T-helper 17 cell (primary cell): Measurements from ENCODE around the gene EIF6. TPM values are rescaled to one million over a fixed set of nuclear protein-coding genes. Genes with fewer than 3 reads are reported as not detected.

ENCODE experiments used
- ATAC-seq: fragments of 150-1000 bp; cut with Tn5 transposase; 2 replicates; pipeline ENCODE4 v1.10.0; 2021; ENCODE audit warnings: mild to moderate bottlenecking, moderate library complexity
- DNase-seq, 3 donors: peaks; one replicate each; pipeline versions ENCODE4 v3.0.0 to v3.0.0-alpha.2; 2020 to 2021
- H3K9me3 ChIP-seq: one replicate; pipeline ENCODE4 v1.7.0; 2013; ENCODE audit warnings: low read length, mild to moderate bottlenecking; ENCODE audit not compliant: control insufficient read depth, poor library complexity, severe bottlenecking
- H3K27ac Mint-ChIP-seq: one replicate; pipeline ENCODE4 v1.8.0; 2022; ENCODE audit warnings: mild to moderate bottlenecking, moderate library complexity, mixed read lengths
- H3K27me3 Mint-ChIP-seq: one replicate; pipeline ENCODE4 v1.8.0; 2022; ENCODE audit warnings: mixed read lengths
- H3K36me3 Mint-ChIP-seq: one replicate; pipeline ENCODE4 v1.8.0; 2022; ENCODE audit warnings: low read depth, mixed read lengths
- H3K4me1 Mint-ChIP-seq: one replicate; pipeline ENCODE4 v1.8.0; 2022; ENCODE audit warnings: mild to moderate bottlenecking, mixed read lengths
- H3K4me3 Mint-ChIP-seq: one replicate; pipeline ENCODE4 v1.8.0; 2022; ENCODE audit warnings: mild to moderate bottlenecking, moderate library complexity, mixed read lengths
- total RNA-seq, 4 donors: library from RNA in 2 of 4; stranded (reverse) in 2 of 4; gene quantifications; one replicate each; pipeline ENCODE4 v1.2.3 and lab custom pipeline; 2022 to 2026

Gene EIF6
- total RNA-seq, 2 donors from 2014 or later: 39.4 to 43.6 TPM

DNA sequence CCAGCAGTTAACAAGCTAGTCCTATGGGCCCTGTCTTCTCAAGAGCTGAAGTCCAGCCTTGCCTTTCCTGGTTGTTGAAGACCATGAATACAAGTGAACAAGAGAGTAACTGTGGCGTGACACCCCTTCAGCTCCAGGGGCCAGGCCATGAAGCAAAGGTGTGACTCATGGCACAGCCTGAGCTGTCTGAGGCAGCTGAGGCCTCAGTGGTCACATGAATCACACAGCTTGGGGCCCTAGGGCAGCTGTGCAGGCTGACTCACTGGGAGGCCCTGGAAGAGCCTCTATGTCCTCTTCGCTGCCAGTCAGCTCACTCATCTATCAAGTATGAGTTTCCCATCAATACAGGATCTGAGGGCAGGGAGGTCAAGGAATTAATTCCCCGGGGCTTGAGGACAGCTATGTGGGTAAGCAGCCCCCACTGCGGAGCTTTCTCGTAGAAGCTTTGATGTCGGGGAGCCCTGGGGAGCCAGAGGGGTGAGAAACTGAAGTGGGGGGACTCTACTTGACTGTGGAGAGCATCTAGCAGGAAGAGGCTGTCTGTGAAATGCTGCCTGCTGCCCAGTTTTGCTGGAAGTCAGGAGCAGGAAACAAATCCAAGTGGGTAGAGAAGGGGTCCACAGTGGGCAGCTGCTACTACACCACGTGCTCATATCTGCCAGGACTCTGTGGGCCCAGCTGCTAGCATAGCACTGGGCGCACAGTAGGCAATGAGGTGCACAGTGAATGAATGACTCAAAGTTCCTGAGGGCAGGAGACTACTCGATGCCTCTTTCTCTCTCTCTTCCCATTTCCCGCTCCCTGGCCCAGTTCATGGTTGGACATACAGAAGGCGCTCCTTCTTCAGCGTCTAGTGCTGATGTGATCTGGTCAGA, 21.3 kb upstream of the EIF6 start:
- no peak overlapping the region for H3K27ac Mint-ChIP-seq
- H3K9me3 ChIP-seq: no peaks in the 10 kb centered on the region
- H3K4me3 Mint-ChIP-seq: no peak overlapping the region
- ATAC-seq (no peak), DNase-seq (no peak)
- H3K4me1 Mint-ChIP-seq: peaks cover 7% of the 10 kb centered on the region
- no peaks in the 10 kb centered on the region for H3K27me3 Mint-ChIP-seq
- H3K36me3 Mint-ChIP-seq: no peaks in the 10 kb centered on the region

DNA sequence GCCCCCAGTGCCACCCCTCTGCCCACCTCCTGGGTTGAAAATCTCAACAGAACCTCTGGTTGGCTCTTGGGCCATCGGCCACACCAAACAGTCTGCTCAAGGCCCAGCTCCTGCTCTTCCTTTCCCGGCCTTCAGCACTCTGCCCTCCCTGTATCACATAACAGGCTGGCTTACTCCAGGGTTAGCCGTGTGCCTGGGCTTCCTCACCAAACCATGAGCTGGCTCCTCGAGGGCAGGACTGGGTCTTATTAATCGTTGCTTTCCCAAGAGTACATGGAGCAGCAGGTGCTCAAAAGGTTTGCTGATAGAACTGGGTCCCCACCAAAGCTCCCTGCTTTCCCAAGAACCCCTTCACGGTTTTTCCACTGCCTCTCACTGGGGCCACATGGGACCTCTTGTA, 20.4 kb upstream of the EIF6 start:
- Mint-ChIP-seq H3K27me3 (no peaks in the 10 kb centered on the region), H3K36me3 (no peaks in the 10 kb centered on the region), H3K27ac (no peak overlapping the region), H3K4me1 (peaks cover 7% of the 10 kb centered on the region), H3K4me3 (no peak overlapping the region)
- ATAC-seq (no peak), DNase-seq (no peak)
- H3K9me3 ChIP-seq: no peaks in the 10 kb centered on the region

GRCh38 chr20:35303735-35304491, 19.3 kb upstream of the EIF6 start:
- Mint-ChIP-seq H3K27me3 (no peaks in the 10 kb centered on the region), H3K27ac (peak overlapping the region; percentile 80), H3K4me1 (peaks cover 10% of the 10 kb centered on the region), H3K36me3 (no peaks in the 10 kb centered on the region), H3K4me3 (no peak overlapping the region)
- ATAC-seq (peak; percentile 95), DNase-seq (peak; percentile 58 to 74 (median 64))
- H3K9me3 ChIP-seq: no peaks in the 10 kb centered on the region

DNA sequence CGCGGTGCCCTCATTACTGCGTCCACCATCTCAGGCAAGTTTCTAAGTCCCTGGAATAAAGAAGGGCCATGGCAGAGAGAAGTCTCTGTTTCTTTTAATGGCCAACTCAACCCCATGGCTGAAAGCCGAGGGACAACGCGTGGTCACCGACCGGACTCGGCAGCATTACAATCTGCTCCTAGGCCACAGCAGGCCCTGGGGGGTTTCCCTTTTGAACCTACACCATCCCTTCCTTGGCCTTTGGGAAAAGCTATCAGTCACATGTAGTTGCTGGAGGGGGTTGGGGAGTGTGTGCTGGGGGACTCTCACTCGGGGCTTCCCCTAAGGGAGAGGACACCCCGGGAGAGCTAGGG, 18.8 kb upstream of the EIF6 start:
- no peaks in the 10 kb centered on the region for H3K27me3 Mint-ChIP-seq
- ATAC-seq (no peak), DNase-seq (no peak)
- peaks cover 10% of the 10 kb centered on the region for H3K4me1 Mint-ChIP-seq
- H3K9me3 ChIP-seq: no peaks in the 10 kb centered on the region
- H3K4me3 Mint-ChIP-seq: no peak overlapping the region
- no peaks in the 10 kb centered on the region for H3K36me3 Mint-ChIP-seq
- peak overlapping the region; percentile 80 for H3K27ac Mint-ChIP-seq

- H3K36me3 Mint-ChIP-seq: no peaks in the 10 kb centered on the region
- DNase-seq: no peak
- H3K27ac Mint-ChIP-seq: no peak overlapping the region
- no peak overlapping the region for H3K4me3 Mint-ChIP-seq
- H3K9me3 ChIP-seq: no peaks in the 10 kb centered on the region
- H3K4me1 Mint-ChIP-seq: peaks cover 10% of the 10 kb centered on the region
- no peak for ATAC-seq
- H3K27me3 Mint-ChIP-seq: no peaks in the 10 kb centered on the region
Measured at GRCh38 chr20:35302421-35303335, 18.1 kb upstream of the EIF6 start.

GRCh38 chr20:35301426-35301825, 16.9 kb upstream of the EIF6 start:
- H3K9me3 ChIP-seq: no peaks in the 10 kb centered on the region
- no peaks in the 10 kb centered on the region for H3K36me3 Mint-ChIP-seq
- H3K27me3 Mint-ChIP-seq: peaks cover under 1% of the 10 kb centered on the region
- no peak for DNase-seq
- peak overlapping the region; percentile 45 for H3K27ac Mint-ChIP-seq
- no peak overlapping the region for H3K4me3 Mint-ChIP-seq
- ATAC-seq: no peak
- peaks cover 8% of the 10 kb centered on the region for H3K4me1 Mint-ChIP-seq

DNA sequence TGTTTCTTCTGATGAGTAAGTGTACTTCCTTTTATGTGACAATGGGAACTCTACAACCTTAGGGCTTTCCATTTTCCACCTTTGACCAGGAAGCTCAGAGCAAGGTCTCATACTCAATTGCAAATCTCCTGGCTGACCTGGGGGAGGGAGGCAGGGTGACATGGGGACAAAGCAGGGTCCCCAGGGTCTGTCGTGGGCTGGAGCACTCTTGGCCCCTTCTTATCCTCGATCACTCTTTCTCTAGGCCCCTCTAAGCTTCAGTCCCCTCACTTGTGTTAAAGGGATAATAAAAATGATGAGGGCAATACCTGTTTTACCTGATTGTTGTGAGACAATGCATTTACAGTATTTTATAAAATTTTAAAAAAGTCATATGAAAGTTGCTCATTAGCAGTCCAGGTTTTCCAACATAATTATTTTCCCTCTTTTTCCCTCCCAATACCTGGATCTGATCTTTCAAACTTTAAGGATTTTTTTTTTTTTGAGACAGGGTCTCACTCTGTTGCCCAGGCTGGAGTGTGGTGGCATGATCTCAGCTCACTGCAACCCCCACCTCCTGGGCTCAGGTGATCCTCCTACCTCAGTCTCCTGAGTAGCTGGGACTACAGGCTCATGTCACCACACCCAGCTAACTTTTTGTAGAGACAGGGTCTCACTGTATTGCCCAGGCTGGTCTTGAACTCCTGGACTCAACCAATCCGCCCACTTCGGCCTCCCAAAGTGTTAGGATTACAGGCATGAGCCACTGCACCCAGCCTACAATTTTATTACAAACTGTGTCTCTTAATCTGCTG, 16.1 kb upstream of the EIF6 start:
- Mint-ChIP-seq H3K4me3 (no peak overlapping the region), H3K36me3 (no peaks in the 10 kb centered on the region), H3K4me1 (peaks cover 8% of the 10 kb centered on the region), H3K27me3 (peaks cover 9% of the 10 kb centered on the region), H3K27ac (no peak overlapping the region)
- no peak for ATAC-seq
- DNase-seq: no peak
- no peaks in the 10 kb centered on the region for H3K9me3 ChIP-seq

- Mint-ChIP-seq H3K27me3 (peaks cover 13% of the 10 kb centered on the region), H3K36me3 (no peaks in the 10 kb centered on the region), H3K4me1 (peaks cover 10% of the 10 kb centered on the region), H3K4me3 (no peak overlapping the region), H3K27ac (no peak overlapping the region)
- ATAC-seq (no peak), DNase-seq (no peak)
- H3K9me3 ChIP-seq: no peaks in the 10 kb centered on the region
Measured at GRCh38 chr20:35299780-35300179, 15.2 kb upstream of the EIF6 start.

GRCh38 chr20:35298264-35298663, 13.7 kb upstream of the EIF6 start:
- H3K4me3 Mint-ChIP-seq: no peak overlapping the region
- H3K27ac Mint-ChIP-seq: no peak overlapping the region
- ATAC-seq (no peak), DNase-seq (no peak)
- peaks cover 6% of the 10 kb centered on the region for H3K4me1 Mint-ChIP-seq
- H3K36me3 Mint-ChIP-seq: no peaks in the 10 kb centered on the region
- H3K27me3 Mint-ChIP-seq: peaks cover 18% of the 10 kb centered on the region
- no peaks in the 10 kb centered on the region for H3K9me3 ChIP-seq

- Mint-ChIP-seq H3K4me3 (no peak overlapping the region), H3K27ac (no peak overlapping the region), H3K4me1 (peaks cover 6% of the 10 kb centered on the region), H3K27me3 (peaks cover 23% of the 10 kb centered on the region), H3K36me3 (no peaks in the 10 kb centered on the region)
- DNase-seq (no peak), ATAC-seq (no peak)
- H3K9me3 ChIP-seq: no peaks in the 10 kb centered on the region
Measured at GRCh38 chr20:35297740-35298139, 13.2 kb upstream of the EIF6 start.

GRCh38 chr20:35297155-35297554, 12.6 kb upstream of the EIF6 start:
- H3K36me3 Mint-ChIP-seq: no peaks in the 10 kb centered on the region
- H3K4me3 Mint-ChIP-seq: no peak overlapping the region
- peaks cover 27% of the 10 kb centered on the region for H3K27me3 Mint-ChIP-seq
- H3K9me3 ChIP-seq: no peaks in the 10 kb centered on the region
- ATAC-seq (no peak), DNase-seq (no peak)
- H3K27ac Mint-ChIP-seq: no peak overlapping the region
- peaks cover 6% of the 10 kb centered on the region for H3K4me1 Mint-ChIP-seq

DNA sequence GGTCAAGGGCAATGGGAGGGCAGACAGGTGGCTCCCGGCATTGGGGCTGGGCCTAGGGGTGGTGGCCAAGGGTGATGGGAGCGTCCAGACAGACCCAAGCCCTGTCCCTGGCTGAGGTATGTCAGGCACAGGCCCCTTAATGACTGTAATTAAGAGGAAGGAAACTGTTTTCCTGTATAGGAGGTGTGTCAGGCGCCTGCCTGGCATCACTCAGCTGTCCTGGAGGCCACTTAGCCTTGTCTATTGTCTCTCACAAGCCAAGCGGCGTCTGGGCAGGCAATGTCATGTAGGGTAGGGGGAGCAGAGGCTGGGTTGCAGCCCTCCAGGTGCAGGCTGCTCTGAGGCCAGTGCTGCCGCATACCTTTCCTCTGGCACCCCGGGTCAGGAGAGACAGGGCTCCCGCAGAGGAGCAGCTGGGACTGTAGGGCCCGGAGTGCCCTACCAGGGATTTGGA, 11.6 kb upstream of the EIF6 start:
- ATAC-seq (no peak), DNase-seq (no peak)
- no peak overlapping the region for H3K4me3 Mint-ChIP-seq
- H3K9me3 ChIP-seq: no peaks in the 10 kb centered on the region
- no peaks in the 10 kb centered on the region for H3K36me3 Mint-ChIP-seq
- peaks cover 28% of the 10 kb centered on the region for H3K27me3 Mint-ChIP-seq
- peaks cover 6% of the 10 kb centered on the region for H3K4me1 Mint-ChIP-seq
- H3K27ac Mint-ChIP-seq: no peak overlapping the region
